SK-N-SH (cell line): ENCODE results near the gene F11R.
A peak's percentile ranks its signal among the peaks of the same experiment; 100 is the strongest.
"Not testable (repeated sequence)": the region's sequence is repeated elsewhere in the genome, so short reads cannot be mapped to it uniquely, and the experiment has no call there.

Source experiments
- EP300 ChIP-seq, 2 experiments: IDR thresholded peaks; 2 replicates each; pipeline versions ENCODE4 v1.4.0 to v1.6.1; 2012; ENCODE audit warnings: borderline replicate concordance in 1 of 2, low read depth in 1 of 2, low read length in 1 of 2
- EZH2phosphoT487 ChIP-seq: fragments of 200-600 bp; sonication (generic); IDR thresholded peaks from 2 replicates; pipeline ENCODE4 v1.6.1; 2017; ENCODE audit warnings: low read depth, mixed run types, mild to moderate bottlenecking, antibody characterized with exemption, moderate library complexity, borderline replicate concordance
- IRF3 ChIP-seq: fragments of 150-350 bp; IDR thresholded peaks from 2 replicates; pipeline ENCODE4 v1.6.1; 2016; ENCODE audit warnings: mild to moderate bottlenecking, low read depth, low read length
- JUND ChIP-seq: IDR thresholded peaks from 2 replicates; pipeline ENCODE4 v1.4.0; 2012
- MEF2A ChIP-seq: IDR thresholded peaks from 2 replicates; pipeline ENCODE4 v1.4.0; 2012; ENCODE audit warnings: low read depth, borderline replicate concordance
- POLR2AphosphoS5 ChIP-seq: IDR thresholded peaks from 2 replicates; pipeline ENCODE4 v1.6.1; 2012; ENCODE audit warnings: low read depth, low read length
- RXRA ChIP-seq: IDR thresholded peaks from 2 replicates; pipeline ENCODE4 v1.4.0; 2012; ENCODE audit warnings: low read depth, mild to moderate bottlenecking, borderline replicate concordance
- USF2 ChIP-seq: fragments of 150-350 bp; IDR thresholded peaks from 2 replicates; pipeline ENCODE4 v1.6.1; 2017; ENCODE audit warnings: antibody characterized with exemption, low read length, low read depth, borderline replicate concordance
- ZBTB33 ChIP-seq: IDR thresholded peaks from 2 replicates; pipeline ENCODE4 v1.4.0; 2012; ENCODE audit warnings: low read depth, borderline replicate concordance
- TF ChIP-seq, protein P1 (sequence below): fragments of 200-600 bp; sonication (generic); IDR thresholded peaks from 2 replicates; pipeline ENCODE4 v1.6.1; 2017; ENCODE audit warnings: antibody characterized with exemption, mild to moderate bottlenecking, moderate library complexity

DNA sequence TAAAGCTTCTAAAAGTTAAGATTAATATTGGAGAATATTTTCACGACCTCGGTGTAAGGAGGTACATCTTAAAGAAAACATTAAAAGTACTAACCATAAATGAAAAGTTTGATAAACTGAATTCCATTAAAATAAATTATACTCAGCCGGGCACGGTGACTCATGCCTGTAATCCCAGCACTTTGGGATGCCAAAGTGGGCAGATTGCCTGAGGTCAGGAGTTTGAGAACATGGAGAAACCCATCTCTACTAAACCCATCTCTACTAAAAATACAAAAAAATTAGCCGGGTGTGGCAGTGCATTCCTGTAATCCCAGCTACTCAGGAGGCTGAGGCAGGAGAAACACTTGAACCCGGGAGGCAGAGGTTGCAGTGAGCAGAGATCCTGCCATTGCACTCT, 75.1 kb downstream of the F11R start:
- not testable (repeated sequence) for TF ChIP-seq POLR2AphosphoS5; EZH2phosphoT487; MEF2A; USF2; ZBTB33; IRF3; RXRA; EP300 (IDR thresholded peaks at IDR 0.05; ENCODE audit: borderline replicate concordance in 1 of 2, low read depth in 1 of 2, low read length in 1 of 2)
- TF ChIP-seq, protein P1, sequence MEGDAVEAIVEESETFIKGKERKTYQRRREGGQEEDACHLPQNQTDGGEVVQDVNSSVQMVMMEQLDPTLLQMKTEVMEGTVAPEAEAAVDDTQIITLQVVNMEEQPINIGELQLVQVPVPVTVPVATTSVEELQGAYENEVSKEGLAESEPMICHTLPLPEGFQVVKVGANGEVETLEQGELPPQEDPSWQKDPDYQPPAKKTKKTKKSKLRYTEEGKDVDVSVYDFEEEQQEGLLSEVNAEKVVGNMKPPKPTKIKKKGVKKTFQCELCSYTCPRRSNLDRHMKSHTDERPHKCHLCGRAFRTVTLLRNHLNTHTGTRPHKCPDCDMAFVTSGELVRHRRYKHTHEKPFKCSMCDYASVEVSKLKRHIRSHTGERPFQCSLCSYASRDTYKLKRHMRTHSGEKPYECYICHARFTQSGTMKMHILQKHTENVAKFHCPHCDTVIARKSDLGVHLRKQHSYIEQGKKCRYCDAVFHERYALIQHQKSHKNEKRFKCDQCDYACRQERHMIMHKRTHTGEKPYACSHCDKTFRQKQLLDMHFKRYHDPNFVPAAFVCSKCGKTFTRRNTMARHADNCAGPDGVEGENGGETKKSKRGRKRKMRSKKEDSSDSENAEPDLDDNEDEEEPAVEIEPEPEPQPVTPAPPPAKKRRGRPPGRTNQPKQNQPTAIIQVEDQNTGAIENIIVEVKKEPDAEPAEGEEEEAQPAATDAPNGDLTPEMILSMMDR: not testable (repeated sequence)
- 0 out of 2 replicates have a peak, but pooled peaks have one; percentile 17 for TF ChIP-seq JUND
